ENCODE data around the gene MAZ. TPM values are rescaled to one million over a fixed set of nuclear protein-coding genes. Genes with fewer than 3 reads are reported as not detected.

Gene MAZ
- total RNA-seq, 4 donors from 2014 or later = 98.4 to 180 (median 125) TPM

- DNase-seq (ENCODE audit: low spot score in 2 of 2) = no peak
- Histone ChIP-seq H3K27ac (no peak overlapping the region), H3K9me3 (no peaks in the 10 kb centered on the region), H3K4me1 (peaks cover 85% of the 10 kb centered on the region), H3K4me3 (peak overlapping the region; percentile 60), H3K36me3 (peaks cover 12% of the 10 kb centered on the region), H3K27me3 (no peaks in the 10 kb centered on the region)
- TF ChIP-seq POLR2AphosphoS5 (IDR thresholded peaks at IDR 0.05) (no peak), POLR2A (IDR thresholded peaks at IDR 0.05) (no peak), EP300 (IDR thresholded peaks at IDR 0.05) (no peak)
- TF ChIP-seq, protein P1, sequence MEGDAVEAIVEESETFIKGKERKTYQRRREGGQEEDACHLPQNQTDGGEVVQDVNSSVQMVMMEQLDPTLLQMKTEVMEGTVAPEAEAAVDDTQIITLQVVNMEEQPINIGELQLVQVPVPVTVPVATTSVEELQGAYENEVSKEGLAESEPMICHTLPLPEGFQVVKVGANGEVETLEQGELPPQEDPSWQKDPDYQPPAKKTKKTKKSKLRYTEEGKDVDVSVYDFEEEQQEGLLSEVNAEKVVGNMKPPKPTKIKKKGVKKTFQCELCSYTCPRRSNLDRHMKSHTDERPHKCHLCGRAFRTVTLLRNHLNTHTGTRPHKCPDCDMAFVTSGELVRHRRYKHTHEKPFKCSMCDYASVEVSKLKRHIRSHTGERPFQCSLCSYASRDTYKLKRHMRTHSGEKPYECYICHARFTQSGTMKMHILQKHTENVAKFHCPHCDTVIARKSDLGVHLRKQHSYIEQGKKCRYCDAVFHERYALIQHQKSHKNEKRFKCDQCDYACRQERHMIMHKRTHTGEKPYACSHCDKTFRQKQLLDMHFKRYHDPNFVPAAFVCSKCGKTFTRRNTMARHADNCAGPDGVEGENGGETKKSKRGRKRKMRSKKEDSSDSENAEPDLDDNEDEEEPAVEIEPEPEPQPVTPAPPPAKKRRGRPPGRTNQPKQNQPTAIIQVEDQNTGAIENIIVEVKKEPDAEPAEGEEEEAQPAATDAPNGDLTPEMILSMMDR (IDR thresholded peaks at IDR 0.05) = no peak
- 53% methylated on average over 5 of the region's 9 CpGs for WGBS
These were observed 6.7 kb downstream of the MAZ start for GRCh38 chr16:29812754-29813643.

GRCh38 chr16:29813644-29814562 lies 7.6 kb downstream of the MAZ start:
- no peaks in the 10 kb centered on the region for H3K27me3 ChIP-seq
- peaks cover 16% of the 10 kb centered on the region for H3K36me3 ChIP-seq
- no peak for DNase-seq (ENCODE audit: low spot score in 2 of 2)
- TF ChIP-seq POLR2AphosphoS5 (IDR thresholded peaks at IDR 0.05) (no peak), POLR2A (IDR thresholded peaks at IDR 0.05) (no peak), EP300 (IDR thresholded peaks at IDR 0.05) (no peak)
- TF ChIP-seq, protein P1 (IDR thresholded peaks at IDR 0.05) = no peak
- no peaks in the 10 kb centered on the region for H3K9me3 ChIP-seq
- 86% methylated on average over 19 of the region's 24 CpGs for WGBS
- H3K27ac ChIP-seq = no peak overlapping the region
- peaks cover 81% of the 10 kb centered on the region for H3K4me1 ChIP-seq
- H3K4me3 ChIP-seq = no peak overlapping the region

GRCh38 chr16:29814592-29814991 lies 8.3 kb downstream of the MAZ start:
- WGBS = 93% methylated on average over 5 of the region's 5 CpGs
- Histone ChIP-seq H3K9me3 (no peaks in the 10 kb centered on the region), H3K27ac (no peak overlapping the region), H3K4me1 (peaks cover 81% of the 10 kb centered on the region), H3K36me3 (peaks cover 18% of the 10 kb centered on the region), H3K27me3 (no peaks in the 10 kb centered on the region), H3K4me3 (no peak overlapping the region)
- DNase-seq (ENCODE audit: low spot score in 2 of 2) = no peak
- TF ChIP-seq, protein P1 (IDR thresholded peaks at IDR 0.05) = no peak
- TF ChIP-seq POLR2AphosphoS5 (IDR thresholded peaks at IDR 0.05) (no peak), EP300 (IDR thresholded peaks at IDR 0.05) (no peak), POLR2A (IDR thresholded peaks at IDR 0.05) (no peak)

DNA sequence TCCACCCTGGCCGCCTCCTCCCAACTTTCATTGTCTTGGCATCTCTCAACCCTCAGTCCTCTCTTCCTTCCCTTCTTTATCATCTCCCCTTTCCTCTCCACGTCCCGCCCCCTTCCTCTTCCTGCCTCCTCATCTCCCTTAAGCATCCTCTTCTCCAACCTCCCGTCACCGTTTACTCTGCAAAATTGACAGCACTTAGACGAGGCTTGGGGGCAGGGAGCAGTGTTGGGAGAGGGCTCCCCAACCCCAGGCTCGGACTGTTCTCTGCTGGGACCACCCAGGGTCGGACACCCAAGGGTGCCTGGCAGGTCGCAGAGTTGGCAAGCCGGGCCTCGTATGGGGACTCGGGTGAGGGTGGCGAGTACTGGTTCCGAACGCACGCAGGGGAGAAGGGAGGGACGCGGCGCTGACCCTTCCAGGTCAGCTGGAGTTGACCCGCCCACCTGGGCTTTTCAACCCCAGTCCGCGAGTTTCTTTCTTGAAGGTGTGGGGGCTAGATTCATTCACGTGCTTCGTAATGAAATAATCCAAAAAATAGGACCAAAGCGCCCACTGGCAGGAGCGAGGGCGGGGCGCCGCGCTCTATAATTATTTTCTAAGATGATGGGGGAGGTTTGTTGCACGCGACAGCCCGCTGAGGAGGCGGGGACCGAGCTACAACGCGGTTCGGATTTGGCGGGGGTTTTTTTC lies 8.8 kb downstream of the MAZ start:
- 3% methylated on average over 37 of the region's 39 CpGs for WGBS
- Histone ChIP-seq H3K4me1 (peaks cover 81% of the 10 kb centered on the region), H3K27me3 (no peaks in the 10 kb centered on the region), H3K36me3 (peaks cover 14% of the 10 kb centered on the region), H3K9me3 (no peaks in the 10 kb centered on the region), H3K27ac (peak overlapping the region; percentile 57), H3K4me3 (peak overlapping the region; percentile 76)
- TF ChIP-seq POLR2AphosphoS5 (IDR thresholded peaks at IDR 0.05) (no peak), POLR2A (IDR thresholded peaks at IDR 0.05) (no peak), EP300 (IDR thresholded peaks at IDR 0.05) (no peak)
- TF ChIP-seq, protein P1 (IDR thresholded peaks at IDR 0.05) = no peak
- DNase-seq (ENCODE audit: low spot score in 2 of 2) = peak in 1 of 2 donors; percentile 83

Data from suprapubic skin (tissue), 4 donors.